HG03108 (cell line): ENCODE data around the gene LINC00632.
"Not testable (repeated sequence)": the region's sequence is repeated elsewhere in the genome, so short reads cannot be mapped to it uniquely, and the experiment has no call there.

Experiments
- ATAC-seq: cut with Tn5 transposase; IDR thresholded peaks from one replicate; pipeline ENCODE4 v1.9.1; 2021; ENCODE audit warnings: moderate library complexity; ENCODE audit not compliant: unreplicated experiment

LINC00632 gene

GRCh38 chrX:140709421-140709846, at the start of gene LINC00632:
TSS of gene LINC00632 (plus strand) at chrX:140709759.
- no peak for ATAC-seq

GRCh38 chrX:140661643-140662042, 47.9 kb upstream of the LINC00632 start:
- ATAC-seq = no peak

- ATAC-seq = no peak
These were observed 44.6 kb upstream of the LINC00632 start for GRCh38 chrX:140664939-140665338.

- no peak for ATAC-seq
These were observed 36.5 kb upstream of the LINC00632 start for GRCh38 chrX:140672840-140673731.

- no peak for ATAC-seq
These were observed 21.9 kb upstream of the LINC00632 start for GRCh38 chrX:140687706-140688105.

GRCh38 chrX:140691596-140691995, 18.0 kb upstream of the LINC00632 start:
- not testable (repeated sequence) for ATAC-seq

- ATAC-seq = no peak
These were observed 11.9 kb upstream of the LINC00632 start for GRCh38 chrX:140697618-140698017.

- ATAC-seq = no peak
These were observed 8.1 kb upstream of the LINC00632 start for GRCh38 chrX:140701480-140701879.

- ATAC-seq = no peak
These were observed 1.2 kb downstream of the LINC00632 start for GRCh38 chrX:140710710-140711109.

GRCh38 chrX:140711894-140712293, 2.3 kb downstream of the LINC00632 start:
- ATAC-seq = no peak

GRCh38 chrX:140712413-140713173, 3.0 kb downstream of the LINC00632 start:
- peak; percentile 37 for ATAC-seq

- ATAC-seq = peak; percentile 58
These were observed 3.6 kb downstream of the LINC00632 start for GRCh38 chrX:140713174-140713539.

GRCh38 chrX:140715787-140716186, 6.2 kb downstream of the LINC00632 start:
- ATAC-seq = no peak

- ATAC-seq = no peak
These were observed 13.7 kb downstream of the LINC00632 start for GRCh38 chrX:140723121-140723715.

- ATAC-seq = no peak
These were observed 14.8 kb downstream of the LINC00632 start for GRCh38 chrX:140724309-140724708.

- no peak for ATAC-seq
These were observed 15.2 kb downstream of the LINC00632 start for GRCh38 chrX:140724736-140725135.

GRCh38 chrX:140725500-140725899, 15.9 kb downstream of the LINC00632 start:
- no peak for ATAC-seq

GRCh38 chrX:140733766-140734342, 24.3 kb downstream of the LINC00632 start:
- no peak for ATAC-seq

GRCh38 chrX:140744085-140744484, 34.5 kb downstream of the LINC00632 start:
- ATAC-seq = no peak

GRCh38 chrX:140756941-140757340, 47.4 kb downstream of the LINC00632 start:
- no peak for ATAC-seq

- peak; percentile 66 for ATAC-seq
These were observed 52.5 kb downstream of the LINC00632 start for GRCh38 chrX:140762061-140762460.
